Liver (tissue), 3 donors: ENCODE data around the gene THADA.

Source experiments
- EGR1 ChIP-seq, 2 donors: IDR thresholded peaks; 2 replicates each; pipeline ENCODE4 v1.6.1; 2016 to 2018; ENCODE audit warnings: antibody characterized with exemption in 2 of 2, low read depth in 2 of 2
- FOXA1 ChIP-seq: IDR thresholded peaks from 2 replicates; pipeline ENCODE4 v1.6.1; 2016; ENCODE audit warnings: antibody characterized with exemption
- GABPA ChIP-seq, 2 donors: IDR thresholded peaks in 1 of 2; conservative IDR thresholded peaks in 1 of 2; 2 replicates each; pipeline ENCODE4 v1.6.1; 2016; ENCODE audit warnings: antibody characterized with exemption in 2 of 2, mild to moderate bottlenecking in 1 of 2, moderate library complexity in 1 of 2
- HNF4G ChIP-seq: IDR thresholded peaks from 2 replicates; pipeline ENCODE4 v1.6.1; 2016; ENCODE audit warnings: antibody characterized with exemption
- RAD21 ChIP-seq, 2 donors: IDR thresholded peaks; 2 replicates each; pipeline ENCODE4 v1.6.1; 2016; ENCODE audit warnings: antibody characterized with exemption in 2 of 2, mild to moderate bottlenecking in 2 of 2
- SP1 ChIP-seq: IDR thresholded peaks from 2 replicates; pipeline ENCODE4 v1.6.1; 2018; ENCODE audit warnings: antibody characterized with exemption, mild to moderate bottlenecking
- TF ChIP-seq, protein P1 (sequence below): fragments of 150-350 bp; IDR thresholded peaks from 2 replicates; pipeline ENCODE4 v1.5.1; 2017; ENCODE audit warnings: improper control_type of control experiment, low read depth, low read length; ENCODE audit not compliant: missing input control
- TF ChIP-seq, protein P2 (sequence below): IDR thresholded peaks from 2 replicates; pipeline ENCODE4 v1.6.1; 2016; ENCODE audit warnings: antibody characterized with exemption
- TF ChIP-seq, protein P3 (sequence below): IDR thresholded peaks from 2 replicates; pipeline ENCODE4 v1.6.1; 2016; ENCODE audit warnings: antibody characterized with exemption, mild to moderate bottlenecking
- TF ChIP-seq, protein P4 (sequence below): IDR thresholded peaks from 2 replicates; pipeline ENCODE4 v1.6.1; 2016; ENCODE audit warnings: antibody characterized with exemption
- donor health status: healthy.
- donor health status: healthy.

DNA sequence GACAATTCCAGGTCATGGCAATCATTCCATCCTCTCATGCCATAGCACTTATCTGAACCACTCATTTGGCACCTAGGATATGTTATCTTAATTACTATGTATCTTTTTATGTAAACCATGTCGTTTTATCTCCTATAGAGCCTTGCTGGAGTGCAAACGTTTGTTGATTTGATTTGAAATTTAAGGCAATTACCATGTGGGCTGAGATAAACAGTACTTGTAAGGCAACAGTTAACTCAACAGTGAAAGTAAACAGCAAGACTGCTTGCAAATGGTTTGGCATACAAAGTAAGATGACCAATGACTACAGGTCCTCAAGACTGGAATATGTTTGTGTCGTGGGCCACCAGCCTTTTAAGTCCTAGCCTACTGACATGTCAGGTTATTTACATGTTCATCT is 235.7 kb downstream of the THADA start:
- TF ChIP-seq, protein P1, sequence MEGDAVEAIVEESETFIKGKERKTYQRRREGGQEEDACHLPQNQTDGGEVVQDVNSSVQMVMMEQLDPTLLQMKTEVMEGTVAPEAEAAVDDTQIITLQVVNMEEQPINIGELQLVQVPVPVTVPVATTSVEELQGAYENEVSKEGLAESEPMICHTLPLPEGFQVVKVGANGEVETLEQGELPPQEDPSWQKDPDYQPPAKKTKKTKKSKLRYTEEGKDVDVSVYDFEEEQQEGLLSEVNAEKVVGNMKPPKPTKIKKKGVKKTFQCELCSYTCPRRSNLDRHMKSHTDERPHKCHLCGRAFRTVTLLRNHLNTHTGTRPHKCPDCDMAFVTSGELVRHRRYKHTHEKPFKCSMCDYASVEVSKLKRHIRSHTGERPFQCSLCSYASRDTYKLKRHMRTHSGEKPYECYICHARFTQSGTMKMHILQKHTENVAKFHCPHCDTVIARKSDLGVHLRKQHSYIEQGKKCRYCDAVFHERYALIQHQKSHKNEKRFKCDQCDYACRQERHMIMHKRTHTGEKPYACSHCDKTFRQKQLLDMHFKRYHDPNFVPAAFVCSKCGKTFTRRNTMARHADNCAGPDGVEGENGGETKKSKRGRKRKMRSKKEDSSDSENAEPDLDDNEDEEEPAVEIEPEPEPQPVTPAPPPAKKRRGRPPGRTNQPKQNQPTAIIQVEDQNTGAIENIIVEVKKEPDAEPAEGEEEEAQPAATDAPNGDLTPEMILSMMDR: no peak
- TF ChIP-seq FOXA1 (no peak), SP1 (no peak), RAD21 (IDR thresholded peaks at IDR 0.05) (no peak), EGR1 (IDR thresholded peaks at IDR 0.05; ENCODE audit: low read depth in 2 of 2) (no peak), GABPA (IDR thresholded peaks at IDR 0.05 in 1 of 2, conservative IDR thresholded peaks at IDR 0.05 in 1 of 2) (no peak), HNF4G (no peak)
- TF ChIP-seq, protein P2, sequence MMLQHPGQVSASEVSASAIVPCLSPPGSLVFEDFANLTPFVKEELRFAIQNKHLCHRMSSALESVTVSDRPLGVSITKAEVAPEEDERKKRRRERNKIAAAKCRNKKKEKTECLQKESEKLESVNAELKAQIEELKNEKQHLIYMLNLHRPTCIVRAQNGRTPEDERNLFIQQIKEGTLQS: no peak
- TF ChIP-seq, protein P3, sequence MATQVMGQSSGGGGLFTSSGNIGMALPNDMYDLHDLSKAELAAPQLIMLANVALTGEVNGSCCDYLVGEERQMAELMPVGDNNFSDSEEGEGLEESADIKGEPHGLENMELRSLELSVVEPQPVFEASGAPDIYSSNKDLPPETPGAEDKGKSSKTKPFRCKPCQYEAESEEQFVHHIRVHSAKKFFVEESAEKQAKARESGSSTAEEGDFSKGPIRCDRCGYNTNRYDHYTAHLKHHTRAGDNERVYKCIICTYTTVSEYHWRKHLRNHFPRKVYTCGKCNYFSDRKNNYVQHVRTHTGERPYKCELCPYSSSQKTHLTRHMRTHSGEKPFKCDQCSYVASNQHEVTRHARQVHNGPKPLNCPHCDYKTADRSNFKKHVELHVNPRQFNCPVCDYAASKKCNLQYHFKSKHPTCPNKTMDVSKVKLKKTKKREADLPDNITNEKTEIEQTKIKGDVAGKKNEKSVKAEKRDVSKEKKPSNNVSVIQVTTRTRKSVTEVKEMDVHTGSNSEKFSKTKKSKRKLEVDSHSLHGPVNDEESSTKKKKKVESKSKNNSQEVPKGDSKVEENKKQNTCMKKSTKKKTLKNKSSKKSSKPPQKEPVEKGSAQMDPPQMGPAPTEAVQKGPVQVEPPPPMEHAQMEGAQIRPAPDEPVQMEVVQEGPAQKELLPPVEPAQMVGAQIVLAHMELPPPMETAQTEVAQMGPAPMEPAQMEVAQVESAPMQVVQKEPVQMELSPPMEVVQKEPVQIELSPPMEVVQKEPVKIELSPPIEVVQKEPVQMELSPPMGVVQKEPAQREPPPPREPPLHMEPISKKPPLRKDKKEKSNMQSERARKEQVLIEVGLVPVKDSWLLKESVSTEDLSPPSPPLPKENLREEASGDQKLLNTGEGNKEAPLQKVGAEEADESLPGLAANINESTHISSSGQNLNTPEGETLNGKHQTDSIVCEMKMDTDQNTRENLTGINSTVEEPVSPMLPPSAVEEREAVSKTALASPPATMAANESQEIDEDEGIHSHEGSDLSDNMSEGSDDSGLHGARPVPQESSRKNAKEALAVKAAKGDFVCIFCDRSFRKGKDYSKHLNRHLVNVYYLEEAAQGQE: no peak
- TF ChIP-seq, protein P4, sequence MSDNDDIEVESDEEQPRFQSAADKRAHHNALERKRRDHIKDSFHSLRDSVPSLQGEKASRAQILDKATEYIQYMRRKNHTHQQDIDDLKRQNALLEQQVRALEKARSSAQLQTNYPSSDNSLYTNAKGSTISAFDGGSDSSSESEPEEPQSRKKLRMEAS: no peak
